Transverse colon (tissue), 4 donors: ENCODE results near the gene SVOP. TPM values are rescaled to one million over a fixed set of nuclear protein-coding genes. Genes with fewer than 3 reads are reported as not detected.

ENCODE experiments used
- DNase-seq: peaks from one replicate; pipeline ENCODE4 v3.0.0-alpha.2; 2019
- H3K27ac ChIP-seq, 4 donors: fragments of 200-600 bp; sonication (generic); 2 replicates each; pipeline ENCODE4 v1.5.1; 2016 to 2018; ENCODE audit warnings: inconsistent platforms in 4 of 4
- H3K27me3 ChIP-seq: fragments of 200-600 bp; sonication (generic); 2 replicates; pipeline ENCODE4 v1.5.1; 2017; ENCODE audit warnings: inconsistent platforms
- H3K36me3 ChIP-seq, 4 donors: fragments of 200-600 bp; sonication (generic); 2 replicates each; pipeline ENCODE4 v1.5.1; 2017 to 2019; ENCODE audit warnings: inconsistent platforms in 4 of 4
- H3K4me1 ChIP-seq, 4 donors: fragments of 200-600 bp; sonication (generic); 2 replicates each; pipeline ENCODE4 v1.5.1; 2017 to 2020; ENCODE audit warnings: inconsistent platforms in 4 of 4
- H3K4me3 ChIP-seq, 4 donors: fragments of 200-600 bp; sonication (generic); 1 replicate in 1 of 4; 2 replicates in 3 of 4; pipeline versions ENCODE4 v1.5.1 to v1.6.1; 2017 to 2019; ENCODE audit warnings: inconsistent platforms in 4 of 4
- H3K9me3 ChIP-seq, 2 donors: fragments of 200-600 bp; sonication (generic); 2 replicates each; pipeline ENCODE4 v1.5.1; 2017 to 2019; ENCODE audit warnings: inconsistent platforms in 2 of 2
- CTCF ChIP-seq, 5 experiments: fragments of 200-600 bp in 3 of 5; fragments of 450-650 bp in 2 of 5; sonication (generic) in 3 of 5; IDR thresholded peaks; 1 replicate in 2 of 5; 2 replicates in 3 of 5; pipeline ENCODE4 v1.5.1; 2016 to 2017; ENCODE audit warnings: antibody characterized with exemption in 5 of 5, inconsistent platforms in 3 of 5, mild to moderate bottlenecking in 2 of 5, moderate library complexity in 1 of 5
- EP300 ChIP-seq: sonication (generic); formaldehyde crosslinking; IDR thresholded peaks from one replicate; pipeline ENCODE4 v1.6.1; 2017; ENCODE audit warnings: antibody characterized with exemption, low read depth
- POLR2A ChIP-seq: fragments of 450-650 bp; IDR thresholded peaks from one replicate; pipeline ENCODE4 v1.6.1; 2016; ENCODE audit warnings: antibody characterized with exemption, mild to moderate bottlenecking, moderate library complexity
- POLR2AphosphoS5 ChIP-seq, 3 donors: sonication (generic); formaldehyde crosslinking; IDR thresholded peaks; one replicate each; pipeline ENCODE4 v1.6.1; 2016; ENCODE audit warnings: antibody characterized with exemption in 3 of 3
- WGBS, 2 donors: methylation state at CpG; one replicate each; pipeline ENCODE4 v1.1.5; 2018; ENCODE audit warnings: low coverage in 1 of 2; 5-methylcytosine and 5-hydroxymethylcytosine counted together
- in situ Hi-C, 4 donors: fragments of 200-750 bp; cut with MboI; loops; one replicate each; pipeline versions ENCODE4 v1.15.0 to v1.15.1; 2017; ENCODE audit warnings: low sequenced_read_pairs in 3 of 4, low pct_ligation_motif_present in 1 of 4, low pct_unique_long_range_greater_than_20kb in 1 of 4
- intact Hi-C: fragments of 100-400 bp; cut with DNase I; formaldehyde crosslinking; loops from one replicate; pipeline ENCODE4 v1.15.1; 2023; ENCODE audit warnings: low total_unique reads
- total RNA-seq, 4 donors: library from RNA; depleted of rRNA; stranded (reverse); fragments of >200 nt; gene quantifications; one replicate each; pipeline ENCODE4 v1.1.0, GENCODE V29; 2016

SVOP gene
- total RNA-seq, 4 donors from 2014 or later, result 0.16 to 0.55 TPM; not detected in 2

GRCh38 chr12:108985750-108986149 lies 35.1 kb downstream of the SVOP start:
- in situ Hi-C loops, result no loop called here
- H3K9me3 ChIP-seq, result no peaks in the 10 kb centered on the region
- H3K27ac ChIP-seq, result no peak overlapping the region
- H3K36me3 ChIP-seq, result no peaks in the 10 kb centered on the region
- 40 to 86% methylated on average over 1 to 2 of the region's 2 CpGs for WGBS, 2 donors
- peaks cover 1% of the 10 kb centered on the region for H3K27me3 ChIP-seq
- no peak for DNase-seq
- TF ChIP-seq EP300 (no peak), POLR2AphosphoS5 (IDR thresholded peaks at IDR 0.05) (no peak), POLR2A (no peak), CTCF (IDR thresholded peaks at IDR 0.05) (no peak)
- no peak overlapping the region for H3K4me3 ChIP-seq
- no peaks in the 10 kb centered on the region for H3K4me1 ChIP-seq
- intact Hi-C loops, result no loop called here

- TF ChIP-seq POLR2A, result no peak
- TF ChIP-seq POLR2AphosphoS5 (IDR thresholded peaks at IDR 0.05), result no peak
- no peak for TF ChIP-seq CTCF (IDR thresholded peaks at IDR 0.05)
- no peak for TF ChIP-seq EP300
- Histone ChIP-seq H3K36me3 (no peaks in the 10 kb centered on the region), H3K9me3 (no peaks in the 10 kb centered on the region), H3K27ac (no peak overlapping the region), H3K4me3 (no peak overlapping the region), H3K4me1 (no peaks in the 10 kb centered on the region), H3K27me3 (no peaks in the 10 kb centered on the region)
- no peak for DNase-seq
- WGBS, 2 donors, result 71% methylated on average over 1 of the region's 1 CpG; no CpG with 5 or more reads in 1 of the 2 donors
- in situ Hi-C loops (no loop called here), intact Hi-C loops (no loop called here)
Observed at GRCh38 chr12:108983227-108983626, 37.6 kb downstream of the SVOP start.

GRCh38 chr12:108982621-108983219 lies 38.1 kb downstream of the SVOP start:
- no peak for DNase-seq
- in situ Hi-C loops (no loop called here), intact Hi-C loops (no loop called here)
- no peaks in the 10 kb centered on the region for H3K27me3 ChIP-seq
- no peaks in the 10 kb centered on the region for H3K9me3 ChIP-seq
- no peaks in the 10 kb centered on the region for H3K4me1 ChIP-seq
- H3K27ac ChIP-seq, result no peak overlapping the region
- H3K4me3 ChIP-seq, result no peak overlapping the region
- H3K36me3 ChIP-seq, result no peaks in the 10 kb centered on the region
- TF ChIP-seq POLR2AphosphoS5 (IDR thresholded peaks at IDR 0.05) (no peak), EP300 (no peak), POLR2A (no peak), CTCF (IDR thresholded peaks at IDR 0.05) (no peak)

GRCh38 chr12:108981835-108982234 lies 39.0 kb downstream of the SVOP start:
- no peak overlapping the region for H3K4me3 ChIP-seq
- DNase-seq, result no peak
- no peak for TF ChIP-seq EP300
- no peak for TF ChIP-seq POLR2A
- no peak for TF ChIP-seq CTCF (IDR thresholded peaks at IDR 0.05)
- TF ChIP-seq POLR2AphosphoS5 (IDR thresholded peaks at IDR 0.05), result no peak
- intact Hi-C loops (no loop called here), in situ Hi-C loops (no loop called here)
- H3K9me3 ChIP-seq, result no peaks in the 10 kb centered on the region
- WGBS, 2 donors, result 70 to 73% methylated on average over 4 of the region's 4 CpGs
- H3K27me3 ChIP-seq, result no peaks in the 10 kb centered on the region
- no peaks in the 10 kb centered on the region for H3K36me3 ChIP-seq
- no peak overlapping the region for H3K27ac ChIP-seq
- no peaks in the 10 kb centered on the region for H3K4me1 ChIP-seq
